ENCODE results near the gene CTXND2.

GRCh38 chr1:150957666-150958065, 70.7 kb downstream of the CTXND2 start:
- TF ChIP-seq CTCF (IDR thresholded peaks at IDR 0.05; ENCODE audit: insufficient read depth, low read length) (no peak), POLR2AphosphoS5 (IDR thresholded peaks at IDR 0.05; ENCODE audit: low read depth) (no peak)
